ENCODE measurements around the gene SMYD2. TPM values are rescaled to one million over a fixed set of nuclear protein-coding genes. Genes with fewer than 3 reads are reported as not detected.

Gene SMYD2
- total RNA-seq, 1 experiment from 2014 or later, result 47.5 TPM

DNA sequence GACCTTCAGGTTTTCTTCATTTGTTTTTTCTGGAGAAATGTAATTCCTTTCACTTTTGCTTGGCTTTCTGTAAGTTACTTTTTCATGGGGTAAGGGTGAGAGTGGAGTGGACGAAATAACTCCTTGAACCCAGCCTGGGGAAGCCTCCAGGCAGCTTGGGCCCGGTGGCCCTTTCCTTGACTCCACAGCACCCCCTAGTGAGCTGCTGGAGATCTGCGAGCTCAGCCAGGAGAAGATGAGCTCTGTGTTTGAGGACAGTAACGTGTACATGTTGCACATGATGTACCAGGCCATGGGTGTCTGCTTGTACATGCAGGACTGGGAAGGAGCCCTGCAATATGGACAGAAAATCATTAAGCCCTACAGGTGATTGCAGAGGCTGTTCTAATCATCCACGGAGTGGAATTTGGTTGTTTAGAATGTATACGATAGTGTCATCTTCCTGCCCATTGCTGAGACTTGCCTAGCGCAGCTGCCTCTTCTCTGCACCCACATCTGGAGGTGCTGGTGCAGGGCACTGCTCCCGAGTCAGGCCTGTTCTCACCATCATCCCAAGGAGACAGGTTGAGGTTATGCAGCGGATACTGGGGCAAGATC, 51.0 kb downstream of the SMYD2 start:
- DNase-seq, result peak; percentile 77
- intact Hi-C loops (cut with micrococcal nuclease; ENCODE audit: unreplicated experiment), result loop anchor here (2.0 to 5.0 kb wide), 2 partner anchors 297 to 1195 kb away; no protein-coding TSS in a partner anchor
- no peaks in the 10 kb centered on the region for H3K27me3 Mint-ChIP-seq (ENCODE audit: unreplicated experiment)
- CTCF ChIA-PET, result interaction anchor here (0.5 to 5.2 kb wide), 21 partner anchors 18 to 1153 kb away, joined by 3 to 79 read pairs (median 4); partner anchors contain the start of genes CENPF, PTPN14 and SMYD2
- H3K9me3 Mint-ChIP-seq (ENCODE audit: low read depth, unreplicated experiment), result no peaks in the 10 kb centered on the region
- H3K27ac Mint-ChIP-seq (ENCODE audit: unreplicated experiment), result no peak overlapping the region
- H3K4me1 Mint-ChIP-seq (ENCODE audit: low read depth, unreplicated experiment), result no peaks in the 10 kb centered on the region
- H3K36me3 Mint-ChIP-seq (ENCODE audit: insufficient read depth, unreplicated experiment), result peaks cover 12% of the 10 kb centered on the region
- TF ChIP-seq, protein P1, sequence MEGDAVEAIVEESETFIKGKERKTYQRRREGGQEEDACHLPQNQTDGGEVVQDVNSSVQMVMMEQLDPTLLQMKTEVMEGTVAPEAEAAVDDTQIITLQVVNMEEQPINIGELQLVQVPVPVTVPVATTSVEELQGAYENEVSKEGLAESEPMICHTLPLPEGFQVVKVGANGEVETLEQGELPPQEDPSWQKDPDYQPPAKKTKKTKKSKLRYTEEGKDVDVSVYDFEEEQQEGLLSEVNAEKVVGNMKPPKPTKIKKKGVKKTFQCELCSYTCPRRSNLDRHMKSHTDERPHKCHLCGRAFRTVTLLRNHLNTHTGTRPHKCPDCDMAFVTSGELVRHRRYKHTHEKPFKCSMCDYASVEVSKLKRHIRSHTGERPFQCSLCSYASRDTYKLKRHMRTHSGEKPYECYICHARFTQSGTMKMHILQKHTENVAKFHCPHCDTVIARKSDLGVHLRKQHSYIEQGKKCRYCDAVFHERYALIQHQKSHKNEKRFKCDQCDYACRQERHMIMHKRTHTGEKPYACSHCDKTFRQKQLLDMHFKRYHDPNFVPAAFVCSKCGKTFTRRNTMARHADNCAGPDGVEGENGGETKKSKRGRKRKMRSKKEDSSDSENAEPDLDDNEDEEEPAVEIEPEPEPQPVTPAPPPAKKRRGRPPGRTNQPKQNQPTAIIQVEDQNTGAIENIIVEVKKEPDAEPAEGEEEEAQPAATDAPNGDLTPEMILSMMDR (IDR thresholded peaks at IDR 0.05; ENCODE audit: unreplicated experiment), result peak; percentile 90
- no TSS peak for BruUV-seq (replicated peaks)
- no peak overlapping the region for H3K4me3 Mint-ChIP-seq (ENCODE audit: low read depth, unreplicated experiment)

DNA sequence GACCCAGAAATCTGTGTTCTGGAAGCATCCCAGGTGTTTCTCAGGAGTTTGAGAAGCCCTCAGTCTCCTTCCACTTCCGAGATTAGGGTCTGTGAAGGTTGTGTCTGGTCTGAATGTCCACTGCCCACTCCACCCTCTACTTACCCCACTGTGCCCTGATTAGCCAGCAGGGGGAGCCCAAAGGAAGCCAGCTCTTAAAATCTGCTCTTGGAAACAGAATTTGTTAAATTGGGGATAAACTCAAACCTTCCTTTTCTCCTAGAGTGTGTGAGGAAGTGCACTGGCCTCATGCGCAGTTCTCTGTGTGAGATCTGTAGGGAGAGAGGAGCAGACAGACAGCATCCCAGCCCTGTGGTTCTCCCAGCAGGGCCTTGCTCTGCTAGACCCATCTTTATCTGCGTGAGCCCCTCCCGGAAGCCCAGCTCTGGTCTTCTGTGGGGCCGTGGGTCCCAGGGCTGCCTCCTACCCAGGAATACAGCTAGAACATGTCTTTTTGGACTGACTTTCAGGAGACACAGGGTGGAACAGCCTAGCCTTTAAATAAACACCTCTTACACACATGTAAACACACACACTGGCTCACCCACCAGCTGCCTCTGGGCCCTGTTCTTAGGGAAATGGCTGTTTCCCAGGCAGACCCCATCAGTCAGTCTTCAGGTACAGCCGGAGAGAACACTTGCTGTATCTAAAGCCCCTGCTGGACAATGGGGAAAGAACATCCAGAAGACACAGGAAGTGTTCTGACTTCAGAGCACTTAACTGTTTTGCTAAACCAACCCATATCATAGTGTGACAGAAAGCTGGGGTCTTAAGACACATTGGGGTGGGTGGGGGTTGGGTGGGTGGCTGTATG, 52.2 kb downstream of the SMYD2 start:
- Mint-ChIP-seq H3K4me3 (ENCODE audit: low read depth, unreplicated experiment) (no peak overlapping the region), H3K36me3 (ENCODE audit: insufficient read depth, unreplicated experiment) (peaks cover 12% of the 10 kb centered on the region), H3K27ac (ENCODE audit: unreplicated experiment) (no peak overlapping the region), H3K4me1 (ENCODE audit: low read depth, unreplicated experiment) (no peaks in the 10 kb centered on the region), H3K9me3 (ENCODE audit: low read depth, unreplicated experiment) (no peaks in the 10 kb centered on the region), H3K27me3 (ENCODE audit: unreplicated experiment) (no peaks in the 10 kb centered on the region)
- CTCF ChIA-PET, result interaction anchor here (0.6 to 3.9 kb wide), 15 partner anchors 19 to 1190 kb away, joined by 3 to 79 read pairs (median 4); partner anchors contain the start of gene CENPF
- intact Hi-C loops (cut with micrococcal nuclease; ENCODE audit: unreplicated experiment), result loop anchor here (1.0 to 5.0 kb wide), 3 partner anchors 252 to 1194 kb away; no protein-coding TSS in a partner anchor
- BruUV-seq (replicated peaks), result no TSS peak
- peak; percentile 75 for DNase-seq
- TF ChIP-seq, protein P1 (IDR thresholded peaks at IDR 0.05; ENCODE audit: unreplicated experiment), result peak; percentile 91

DNA sequence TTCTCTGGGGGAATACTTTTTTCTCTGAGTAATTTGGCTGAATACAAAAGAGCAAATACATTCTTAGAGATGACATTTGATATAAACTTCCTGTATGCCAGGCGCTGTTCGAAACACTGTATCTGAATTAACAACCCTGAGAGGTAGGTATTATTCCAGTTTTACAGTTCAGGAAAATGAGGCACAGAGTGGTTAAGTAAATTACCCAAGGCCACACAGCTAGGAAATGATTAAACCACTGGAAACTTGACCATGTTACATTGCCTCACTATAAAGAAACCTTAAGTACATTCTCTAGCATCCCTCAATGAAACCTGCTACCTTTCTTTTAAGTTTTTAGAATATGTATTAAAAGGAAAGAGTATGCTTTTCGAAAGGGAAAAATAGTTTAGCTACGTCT, 54.6 kb downstream of the SMYD2 start:
- Mint-ChIP-seq H3K27me3 (ENCODE audit: unreplicated experiment) (no peaks in the 10 kb centered on the region), H3K27ac (ENCODE audit: unreplicated experiment) (no peak overlapping the region)
- CTCF ChIA-PET, result no interaction called here

DNA sequence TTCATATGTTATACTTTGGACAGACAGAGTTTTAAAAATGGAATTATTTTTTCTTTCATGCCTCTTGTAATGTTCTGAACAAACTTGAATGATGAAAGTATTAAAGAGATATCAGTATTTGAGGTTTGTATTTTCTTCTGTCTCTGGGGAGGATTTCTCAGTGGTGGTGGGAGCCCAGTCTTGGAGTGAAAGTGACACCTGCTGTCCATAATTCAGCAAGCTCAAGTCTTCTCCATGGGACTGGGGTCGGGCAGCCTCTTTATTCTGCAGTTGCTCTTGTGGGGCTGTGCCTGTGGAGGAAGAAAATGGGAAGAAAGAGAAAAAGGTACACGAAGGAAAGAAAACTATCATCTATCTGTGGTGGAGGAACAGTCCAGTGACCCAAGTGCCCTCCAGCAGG, 56.1 kb downstream of the SMYD2 start:
- TF ChIP-seq, protein P1 (IDR thresholded peaks at IDR 0.05; ENCODE audit: unreplicated experiment), result no peak
- no TSS peak for BruUV-seq (replicated peaks)
- H3K27me3 Mint-ChIP-seq (ENCODE audit: unreplicated experiment), result no peaks in the 10 kb centered on the region
- no peak overlapping the region for H3K27ac Mint-ChIP-seq (ENCODE audit: unreplicated experiment)
- H3K4me3 Mint-ChIP-seq (ENCODE audit: low read depth, unreplicated experiment), result no peak overlapping the region
- no peaks in the 10 kb centered on the region for H3K4me1 Mint-ChIP-seq (ENCODE audit: low read depth, unreplicated experiment)
- peaks cover 16% of the 10 kb centered on the region for H3K36me3 Mint-ChIP-seq (ENCODE audit: insufficient read depth, unreplicated experiment)
- CTCF ChIA-PET, result no interaction called here
- H3K9me3 Mint-ChIP-seq (ENCODE audit: low read depth, unreplicated experiment), result no peaks in the 10 kb centered on the region
- no peak for DNase-seq
- intact Hi-C loops (cut with micrococcal nuclease; ENCODE audit: unreplicated experiment), result no loop called here

More for the DNA sequence above, 54.6 kb downstream of the SMYD2 start:
- DNase-seq, result no peak
- BruUV-seq (replicated peaks), result no TSS peak
- no peaks in the 10 kb centered on the region for H3K9me3 Mint-ChIP-seq (ENCODE audit: low read depth, unreplicated experiment)
- no peak overlapping the region for H3K4me3 Mint-ChIP-seq (ENCODE audit: low read depth, unreplicated experiment)
- intact Hi-C loops (cut with micrococcal nuclease; ENCODE audit: unreplicated experiment), result no loop called here
- H3K4me1 Mint-ChIP-seq (ENCODE audit: low read depth, unreplicated experiment), result no peaks in the 10 kb centered on the region
- TF ChIP-seq, protein P1 (IDR thresholded peaks at IDR 0.05; ENCODE audit: unreplicated experiment), result no peak
- H3K36me3 Mint-ChIP-seq (ENCODE audit: insufficient read depth, unreplicated experiment), result peaks cover 6% of the 10 kb centered on the region
